A549 (cell line): ENCODE results near the gene SORT1. TPM values are rescaled to one million over a fixed set of nuclear protein-coding genes. Genes with fewer than 3 reads are reported as not detected.
A peak's percentile ranks its signal among the peaks of the same experiment; 100 is the strongest.

Source experiments
- ATAC-seq, 2 experiments: fragments of 200-7000 bp in 1 of 2; fragments of >200 bp in 1 of 2; cut with Nextera tagmentation in 1 of 2; cut with Tn5 transposase in 1 of 2; 3 replicates each; pipeline versions ENCODE4 v1.8.0 to v1.9.1; 2018 to 2020; ENCODE audit warnings: mild to moderate bottlenecking in 1 of 2, moderate library complexity in 1 of 2
- CTCF ChIA-PET: fragments of 300-600 bp; sonication (Branson Sonifier 250); formaldehyde crosslinking; extraction: SDS; loops from one replicate; lab custom pipeline; 2021; ENCODE audit warnings: antibody characterized with exemption, inconsistent platforms; lab: Yijun Ruan, JAX
- POLR2A ChIA-PET: fragments of 350-600 bp; formaldehyde crosslinking; extraction: SDS; loops from one replicate; lab custom pipeline; 2021; ENCODE audit warnings: antibody characterized with exemption, inconsistent platforms; lab: Yijun Ruan, JAX
- DNase-seq, 2 experiments: peaks; one replicate each; pipeline versions ENCODE4 v3.0.0 to v3.0.0-alpha.2; 2011 to 2016; ENCODE audit warnings: low read depth in 1 of 2, low spot score in 1 of 2
- FAIRE-seq: peaks from 2 replicates; lab custom pipeline; 2011; peaks lifted over from hg19 to GRCh38; lab: Jason Lieb, UNC
- H3K27ac ChIP-seq, 2 experiments: fragments of >200 bp; sonication (Bioruptor Twin); formaldehyde crosslinking; 3 replicates each; pipeline ENCODE4 v1.5.1; 2016 to 2017
- H3K4me1 ChIP-seq: fragments of >200 bp; sonication (Bioruptor Twin); formaldehyde crosslinking; 3 replicates; pipeline ENCODE4 v1.6.1; 2016
- H3K4me2 ChIP-seq: fragments of >200 bp; sonication (Bioruptor Twin); formaldehyde crosslinking; 3 replicates; pipeline ENCODE4 v1.6.1; 2016
- H3K4me3 ChIP-seq: fragments of >200 bp; sonication (Bioruptor Twin); formaldehyde crosslinking; 3 replicates; pipeline ENCODE4 v1.5.1; 2016
- H3K9me3 ChIP-seq: fragments of >200 bp; sonication (Bioruptor Twin); formaldehyde crosslinking; 3 replicates; pipeline ENCODE4 v1.6.1; 2016
- FOSL2 ChIP-seq, 2 experiments: fragments of 450-650 bp in 1 of 2; fragments of >200 bp in 1 of 2; sonication (Bioruptor Twin) in 1 of 2; formaldehyde crosslinking; IDR thresholded peaks; 2 replicates each; pipeline versions ENCODE4 v1.5.0 to v1.6.1; 2016 to 2020; ENCODE audit warnings: mild to moderate bottlenecking in 1 of 2, moderate library complexity in 1 of 2
- KDM5A ChIP-seq: fragments of 200-600 bp; sonication (generic); IDR thresholded peaks from 2 replicates; pipeline ENCODE4 v1.6.1; 2016; ENCODE audit warnings: antibody characterized with exemption, mild to moderate bottlenecking
- NPAS2 ChIP-seq: fragments of 250-450 bp; sonication (Bioruptor Pico); IDR thresholded peaks from 2 replicates; pipeline ENCODE4 v1.8.0; 2022; ENCODE audit warnings: mild to moderate bottlenecking, moderate library complexity, borderline replicate concordance
- RARB ChIP-seq: fragments of 250-450 bp; sonication (Bioruptor Pico); IDR thresholded peaks from 2 replicates; pipeline ENCODE4 v1.8.0; 2021; ENCODE audit warnings: mild to moderate bottlenecking, moderate library complexity
- RCOR1 ChIP-seq: fragments of 150-350 bp; IDR thresholded peaks from 2 replicates; pipeline ENCODE4 v1.6.1; 2014; ENCODE audit warnings: antibody characterized with exemption, low read length, low read depth
- RNF2 ChIP-seq: fragments of 200-600 bp; sonication (generic); IDR thresholded peaks from 2 replicates; pipeline ENCODE4 v1.6.1; 2016; ENCODE audit warnings: low read depth, mild to moderate bottlenecking, antibody characterized with exemption, moderate library complexity, borderline replicate concordance
- SREBF2 ChIP-seq: fragments of 450-650 bp; IDR thresholded peaks from 2 replicates; pipeline ENCODE4 v1.6.1; 2014; ENCODE audit warnings: mild to moderate bottlenecking, moderate library complexity
- TFCP2L1 ChIP-seq: fragments of 250-450 bp; sonication (Bioruptor Pico); IDR thresholded peaks from 2 replicates; pipeline ENCODE4 v1.5.0; 2021; ENCODE audit warnings: mild to moderate bottlenecking
- WGBS: methylation state at CpG from one replicate; pipeline ENCODE4 v1.1.6; 2017; ENCODE audit errors: missing lambda C conversion rate; 5-methylcytosine and 5-hydroxymethylcytosine counted together
- polyA plus RNA-seq, 4 experiments: library from polyadenylated mRNA; depleted of rRNA in 3 of 4; stranded (reverse); fragments of >200 nt; fragmentation: RNase III in 1 of 4; extraction: RNeasy Plus Mini Kit Qiagen cat#74134 plus additional on column Dnase treatment in 1 of 4; gene quantifications; 2 replicates in 3 of 4; 3 replicates in 1 of 4; pipeline ENCODE4 v1.2.3, GENCODE V29; 2011 to 2017
- TF ChIP-seq, protein P1 (sequence below): fragments of 450-650 bp; IDR thresholded peaks from 2 replicates; pipeline ENCODE4 v1.6.1; 2014; ENCODE audit warnings: antibody characterized with exemption
- TF ChIP-seq, protein P2 (sequence below): IDR thresholded peaks from 2 replicates; pipeline ENCODE4 v1.6.1; 2012
- TF ChIP-seq, protein P3 (sequence below): fragments of 250-450 bp; sonication (Bioruptor Pico); IDR thresholded peaks from 2 replicates; pipeline ENCODE4 v1.5.0; 2021; ENCODE audit warnings: mild to moderate bottlenecking, moderate library complexity, borderline replicate concordance
- TF ChIP-seq, protein P4 (sequence below): fragments of 250-450 bp; sonication (Bioruptor Pico); IDR thresholded peaks from 2 replicates; pipeline ENCODE4 v1.5.0; 2020; ENCODE audit warnings: low read depth, mild to moderate bottlenecking, moderate library complexity

Gene SORT1
- polyA plus RNA-seq, 2 of the 4 experiments (the other 2 are of a cell fraction): 6.0 to 14.7 TPM

DNA sequence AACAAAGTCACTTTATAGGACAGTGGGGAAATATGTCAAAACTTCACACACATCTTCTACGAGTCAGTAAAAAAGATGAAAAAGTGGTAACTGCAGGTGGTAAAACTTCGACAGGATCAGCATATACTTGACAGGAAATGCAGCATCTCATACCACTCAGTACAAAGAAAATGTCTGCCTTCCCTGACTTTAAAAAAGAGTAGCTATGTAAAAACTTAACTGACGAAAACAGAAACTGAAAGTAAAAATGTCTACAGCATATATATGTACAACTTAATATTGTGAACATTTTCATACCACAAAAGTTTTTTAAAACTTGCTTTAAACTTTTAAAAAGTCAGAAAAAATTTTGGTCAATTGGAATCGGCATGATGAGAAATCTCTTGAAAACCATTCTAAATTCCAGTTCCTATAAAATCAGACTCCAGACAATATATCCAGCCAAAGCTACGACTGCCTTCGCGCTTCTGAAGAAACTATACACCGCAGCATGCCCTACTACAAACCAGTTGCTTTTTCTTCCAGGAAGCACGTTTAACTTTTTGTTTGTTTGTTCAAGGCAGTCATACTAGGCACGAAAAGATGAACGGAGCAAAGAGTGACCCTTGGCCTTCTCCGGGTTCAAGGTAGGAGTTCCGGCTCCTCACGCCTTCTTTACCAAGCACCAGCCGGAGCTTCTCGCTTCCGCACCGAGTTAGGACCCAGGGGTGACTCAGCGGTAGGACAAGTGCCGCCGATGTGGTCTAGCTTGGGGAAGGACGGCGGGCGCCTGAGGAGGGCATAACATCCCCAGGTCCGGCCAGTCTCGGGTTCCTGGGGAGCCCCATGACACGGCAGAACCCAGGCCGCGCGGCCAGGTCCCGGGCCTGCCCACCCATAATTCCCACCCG lies 27.9 kb upstream of the SORT1 start:
- peaks cover 23% of the 10 kb centered on the region; the same call in 2 of the 3 replicates for H3K4me1 ChIP-seq
- DNase-seq: peak; percentile 25 to 58
- ChIA-PET CTCF (interaction anchor here (0.6 to 2.9 kb wide), 4 partner anchors 24 to 367 kb away, joined by 3 to 9 read pairs (median 4); no protein-coding TSS in a partner anchor), POLR2A (no interaction called here)
- TF ChIP-seq KDM5A (peak; percentile 13; the same call in 1 of the 2 replicates), FOSL2 (IDR thresholded peaks at IDR 0.05) (no peak), FOSL2 (CRISPR knock-in tag; IDR thresholded peaks at IDR 0.05) (peak; percentile 34; the same call in 1 of the 2 replicates), RARB (CRISPR knock-in tag) (no peak)
- peak overlapping the region; percentile 85 for H3K4me2 ChIP-seq
- peak overlapping the region; percentile 89 to 97 for H3K27ac ChIP-seq
- no peaks in the 10 kb centered on the region for H3K9me3 ChIP-seq
- peak overlapping the region; percentile 63 for H3K4me3 ChIP-seq
- 2% methylated on average over 15 of the region's 32 CpGs for WGBS
- FAIRE-seq: no peak
- peak; percentile 63 to 74 for ATAC-seq

DNA sequence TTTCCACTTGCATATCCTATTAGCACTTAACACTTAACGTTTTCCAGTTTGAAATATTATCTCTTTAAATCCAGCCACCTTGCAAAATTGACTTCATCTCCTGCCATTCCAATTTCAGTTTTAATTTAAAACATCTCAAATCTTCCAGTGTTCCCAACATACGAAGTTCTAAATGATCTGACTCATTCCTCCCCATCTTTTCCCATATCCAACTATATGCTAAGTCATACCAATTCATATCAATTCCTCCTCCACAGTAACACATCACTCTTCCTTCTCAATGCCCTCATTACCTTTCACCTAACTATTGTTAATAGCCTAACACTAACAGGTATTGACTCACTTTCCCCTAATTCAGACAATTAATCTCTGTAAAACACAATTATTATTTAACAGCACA lies 25.8 kb upstream of the SORT1 start:
- DNase-seq: no peak

DNA sequence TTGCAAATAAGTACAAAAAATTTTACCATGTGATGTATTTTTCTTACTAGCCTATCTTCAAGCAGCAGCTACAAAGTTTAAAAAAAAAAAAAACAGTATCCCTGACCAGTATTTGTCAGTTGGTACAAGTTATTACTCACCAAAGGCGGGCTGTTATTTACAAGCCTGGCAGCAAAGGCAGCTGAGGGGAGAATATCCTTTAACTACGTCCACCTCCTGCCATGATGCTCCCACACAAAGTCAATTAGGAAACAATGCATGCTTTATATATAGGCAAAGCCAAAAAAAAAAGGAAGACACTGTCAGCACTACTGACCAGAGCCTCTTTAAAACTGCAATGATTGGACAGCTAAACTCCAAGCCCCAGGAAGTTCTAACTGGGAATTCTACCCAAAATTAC lies 14.8 kb upstream of the SORT1 start:
- H3K4me1 ChIP-seq: no peaks in the 10 kb centered on the region
- CTCF ChIA-PET: interaction anchor here (0.6 to 1.6 kb wide), 3 partner anchors 13 to 149 kb away, joined by 3 to 4 read pairs (median 4); no protein-coding TSS in a partner anchor
- no peaks in the 10 kb centered on the region for H3K9me3 ChIP-seq
- TF ChIP-seq NPAS2 (CRISPR knock-in tag) (no peak), SREBF2 (no peak)
- TF ChIP-seq, all 56 proteins: peak for 0
- H3K4me3 ChIP-seq: no peak overlapping the region
- POLR2A ChIA-PET: no interaction called here
- DNase-seq: no peak
- FAIRE-seq: no peak
- 81% methylated on average over 2 of the region's 2 CpGs for WGBS
- no peak overlapping the region for H3K27ac ChIP-seq
- no peak overlapping the region for H3K4me2 ChIP-seq
- ATAC-seq: no peak

More for the DNA sequence above, 25.8 kb upstream of the SORT1 start:
- TF ChIP-seq SREBF2 (no peak), TFCP2L1 (no peak)
- TF ChIP-seq, protein P1, sequence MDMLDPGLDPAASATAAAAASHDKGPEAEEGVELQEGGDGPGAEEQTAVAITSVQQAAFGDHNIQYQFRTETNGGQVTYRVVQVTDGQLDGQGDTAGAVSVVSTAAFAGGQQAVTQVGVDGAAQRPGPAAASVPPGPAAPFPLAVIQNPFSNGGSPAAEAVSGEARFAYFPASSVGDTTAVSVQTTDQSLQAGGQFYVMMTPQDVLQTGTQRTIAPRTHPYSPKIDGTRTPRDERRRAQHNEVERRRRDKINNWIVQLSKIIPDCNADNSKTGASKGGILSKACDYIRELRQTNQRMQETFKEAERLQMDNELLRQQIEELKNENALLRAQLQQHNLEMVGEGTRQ: no peak
- Histone ChIP-seq H3K4me1 (peaks cover 23% of the 10 kb centered on the region; the same call in 2 of the 3 replicates), H3K4me2 (peak overlapping the region; percentile 85), H3K4me3 (no peak overlapping the region), H3K9me3 (no peaks in the 10 kb centered on the region), H3K27ac (no peak overlapping the region)
- 76% methylated on average over 2 of the region's 2 CpGs for WGBS
- FAIRE-seq (no peak), ATAC-seq (no peak)
- CTCF ChIA-PET: interaction anchor here (0.7 to 1.0 kb wide), 2 partner anchors 12 to 110 kb away, joined by 3 to 4 read pairs; no protein-coding TSS in a partner anchor
- POLR2A ChIA-PET: no interaction called here

DNA sequence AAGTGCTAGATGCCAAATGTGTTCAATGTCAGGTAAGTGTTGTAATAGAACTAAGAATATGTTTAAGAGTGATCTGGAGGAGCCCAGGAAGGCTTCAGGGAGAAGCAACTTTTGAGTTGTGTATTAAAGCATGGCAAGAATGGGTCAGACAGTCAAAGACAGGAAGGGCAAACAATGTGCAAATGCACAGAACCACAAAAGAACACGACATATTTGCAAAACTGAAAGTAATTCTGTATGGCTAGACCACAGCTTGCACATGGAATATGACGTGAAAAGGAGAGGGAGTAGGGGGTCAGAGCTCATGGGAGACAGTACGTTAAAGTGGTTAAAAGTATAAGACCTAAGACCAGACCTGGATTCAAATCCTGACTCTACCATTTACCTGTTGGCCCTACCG lies 7.1 kb upstream of the SORT1 start:
- TF ChIP-seq, protein P2, sequence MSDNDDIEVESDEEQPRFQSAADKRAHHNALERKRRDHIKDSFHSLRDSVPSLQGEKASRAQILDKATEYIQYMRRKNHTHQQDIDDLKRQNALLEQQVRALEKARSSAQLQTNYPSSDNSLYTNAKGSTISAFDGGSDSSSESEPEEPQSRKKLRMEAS: no peak
- TF ChIP-seq, protein P3, sequence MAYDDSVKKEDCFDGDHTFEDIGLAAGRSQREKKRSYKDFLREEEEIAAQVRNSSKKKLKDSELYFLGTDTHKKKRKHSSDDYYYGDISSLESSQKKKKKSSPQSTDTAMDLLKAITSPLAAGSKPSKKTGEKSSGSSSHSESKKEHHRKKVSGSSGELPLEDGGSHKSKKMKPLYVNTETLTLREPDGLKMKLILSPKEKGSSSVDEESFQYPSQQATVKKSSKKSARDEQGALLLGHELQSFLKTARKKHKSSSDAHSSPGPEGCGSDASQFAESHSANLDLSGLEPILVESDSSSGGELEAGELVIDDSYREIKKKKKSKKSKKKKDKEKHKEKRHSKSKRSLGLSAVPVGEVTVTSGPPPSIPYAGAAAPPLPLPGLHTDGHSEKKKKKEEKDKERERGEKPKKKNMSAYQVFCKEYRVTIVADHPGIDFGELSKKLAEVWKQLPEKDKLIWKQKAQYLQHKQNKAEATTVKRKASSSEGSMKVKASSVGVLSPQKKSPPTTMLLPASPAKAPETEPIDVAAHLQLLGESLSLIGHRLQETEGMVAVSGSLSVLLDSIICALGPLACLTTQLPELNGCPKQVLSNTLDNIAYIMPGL (CRISPR knock-in tag): no peak
- TF ChIP-seq KDM5A (no peak), RCOR1 (no peak), RNF2 (no peak)
- TF ChIP-seq, protein P4, sequence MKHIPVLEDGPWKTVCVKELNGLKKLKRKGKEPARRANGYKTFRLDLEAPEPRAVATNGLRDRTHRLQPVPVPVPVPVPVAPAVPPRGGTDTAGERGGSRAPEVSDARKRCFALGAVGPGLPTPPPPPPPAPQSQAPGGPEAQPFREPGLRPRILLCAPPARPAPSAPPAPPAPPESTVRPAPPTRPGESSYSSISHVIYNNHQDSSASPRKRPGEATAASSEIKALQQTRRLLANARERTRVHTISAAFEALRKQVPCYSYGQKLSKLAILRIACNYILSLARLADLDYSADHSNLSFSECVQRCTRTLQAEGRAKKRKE (CRISPR knock-in tag): no peak
- TF ChIP-seq, protein P1: no peak
- no peak for DNase-seq
- no peak overlapping the region for H3K4me3 ChIP-seq
- no peak overlapping the region for H3K4me2 ChIP-seq
- no peak for ATAC-seq
- H3K9me3 ChIP-seq: no peaks in the 10 kb centered on the region
- POLR2A ChIA-PET: no interaction called here
- CTCF ChIA-PET: interaction anchor here (0.6 to 14.1 kb wide), 2 partner anchors 128 to 316 kb away, joined by 3 to 107 read pairs; no protein-coding TSS in a partner anchor
- FAIRE-seq: no peak
- H3K27ac ChIP-seq: no peak overlapping the region
- WGBS: 86% methylated on average over 4 of the region's 4 CpGs
- no peaks in the 10 kb centered on the region for H3K4me1 ChIP-seq
